SH-SY5Y (cell line): ENCODE data around the gene MIER1.

ENCODE experiments used
- GATA2 ChIP-seq: IDR thresholded peaks from 2 replicates; pipeline ENCODE4 v1.6.1; 2011; ENCODE audit warnings: mild to moderate bottlenecking, low read depth, low read length
- GATA3 ChIP-seq: IDR thresholded peaks from 2 replicates; pipeline ENCODE4 v1.6.1; 2011; ENCODE audit warnings: low read depth, mild to moderate bottlenecking, low read length, moderate library complexity

- TF ChIP-seq GATA2 (no peak), GATA3 (no peak)
Observed at GRCh38 chr1:66984491-66984890, 59.7 kb downstream of the MIER1 start.
